GM21619 (cell line): ENCODE measurements around the gene UBE2E2.
"Not testable (repeated sequence)": the region's sequence is repeated elsewhere in the genome, so short reads cannot be mapped to it uniquely, and the experiment has no call there.

ENCODE experiments used
- ATAC-seq: cut with Tn5 transposase; IDR thresholded peaks from one replicate; pipeline ENCODE4 v1.9.1; 2021; ENCODE audit not compliant: unreplicated experiment

Gene UBE2E2

DNA sequence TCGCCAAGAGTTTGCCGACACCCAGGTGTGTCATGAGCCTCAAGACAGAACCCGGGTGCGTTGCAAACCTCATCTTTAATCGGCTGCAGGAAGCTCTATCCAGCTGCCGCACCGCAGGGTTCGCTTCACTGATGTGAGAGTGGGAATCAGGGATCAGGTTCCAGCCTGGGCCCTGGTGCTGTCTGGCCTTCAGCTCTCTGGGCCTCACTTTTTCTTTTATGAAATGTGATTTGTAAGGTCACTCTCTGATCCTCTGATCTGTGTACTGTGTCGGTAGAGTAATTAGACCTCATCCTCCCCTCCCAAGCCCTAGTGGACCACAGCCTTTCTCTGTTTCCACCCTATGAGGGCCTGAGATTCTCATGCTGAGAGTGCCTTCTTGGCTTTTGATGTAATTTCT, 399.8 kb downstream of the UBE2E2 start:
- no peak for ATAC-seq

GRCh38 chr3:23607184-23607847, 404.2 kb downstream of the UBE2E2 start:
- ATAC-seq = no peak

DNA sequence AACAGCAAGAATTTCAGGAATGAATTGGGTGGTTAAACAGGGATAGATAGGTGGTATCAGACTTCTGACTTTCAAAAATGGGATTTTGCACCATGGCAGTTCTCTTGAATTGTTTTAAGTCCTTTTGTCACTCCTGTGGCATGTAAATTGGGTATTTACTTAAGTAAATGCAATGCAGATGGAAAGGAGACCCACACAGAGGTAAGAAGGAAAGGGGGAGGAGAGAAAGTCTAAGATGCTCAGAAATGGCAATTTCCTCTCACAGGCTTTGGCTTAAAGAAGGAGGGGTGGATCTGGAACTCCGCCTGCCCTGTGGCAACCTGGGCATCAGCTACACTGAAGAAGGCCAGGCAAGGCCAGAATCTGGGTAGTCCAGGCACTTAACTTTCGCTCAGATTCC, 405.5 kb downstream of the UBE2E2 start:
- no peak for ATAC-seq

GRCh38 chr3:23611737-23612295, 408.7 kb downstream of the UBE2E2 start:
- ATAC-seq = no peak

GRCh38 chr3:23612296-23612891, 409.3 kb downstream of the UBE2E2 start:
- no peak for ATAC-seq

GRCh38 chr3:23615068-23615467, 411.9 kb downstream of the UBE2E2 start:
- no peak for ATAC-seq

DNA sequence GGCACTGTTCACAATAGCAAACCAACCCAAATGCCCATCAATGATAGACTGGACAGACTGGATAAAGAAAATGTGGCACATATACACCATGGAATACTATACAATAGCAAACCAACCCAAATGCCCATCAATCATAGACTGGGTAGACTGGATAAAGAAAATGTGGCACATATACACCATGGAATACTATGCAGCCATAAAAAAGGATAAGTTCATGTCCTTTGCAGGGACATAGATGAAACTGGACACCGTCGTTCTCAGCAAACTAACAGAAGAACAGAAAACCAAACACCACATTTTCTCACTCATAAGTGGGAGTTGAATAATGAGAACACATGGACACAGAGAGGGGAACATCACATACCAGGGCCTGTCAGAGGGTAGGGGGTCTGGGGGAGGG, 415.3 kb downstream of the UBE2E2 start:
- not testable (repeated sequence) for ATAC-seq

DNA sequence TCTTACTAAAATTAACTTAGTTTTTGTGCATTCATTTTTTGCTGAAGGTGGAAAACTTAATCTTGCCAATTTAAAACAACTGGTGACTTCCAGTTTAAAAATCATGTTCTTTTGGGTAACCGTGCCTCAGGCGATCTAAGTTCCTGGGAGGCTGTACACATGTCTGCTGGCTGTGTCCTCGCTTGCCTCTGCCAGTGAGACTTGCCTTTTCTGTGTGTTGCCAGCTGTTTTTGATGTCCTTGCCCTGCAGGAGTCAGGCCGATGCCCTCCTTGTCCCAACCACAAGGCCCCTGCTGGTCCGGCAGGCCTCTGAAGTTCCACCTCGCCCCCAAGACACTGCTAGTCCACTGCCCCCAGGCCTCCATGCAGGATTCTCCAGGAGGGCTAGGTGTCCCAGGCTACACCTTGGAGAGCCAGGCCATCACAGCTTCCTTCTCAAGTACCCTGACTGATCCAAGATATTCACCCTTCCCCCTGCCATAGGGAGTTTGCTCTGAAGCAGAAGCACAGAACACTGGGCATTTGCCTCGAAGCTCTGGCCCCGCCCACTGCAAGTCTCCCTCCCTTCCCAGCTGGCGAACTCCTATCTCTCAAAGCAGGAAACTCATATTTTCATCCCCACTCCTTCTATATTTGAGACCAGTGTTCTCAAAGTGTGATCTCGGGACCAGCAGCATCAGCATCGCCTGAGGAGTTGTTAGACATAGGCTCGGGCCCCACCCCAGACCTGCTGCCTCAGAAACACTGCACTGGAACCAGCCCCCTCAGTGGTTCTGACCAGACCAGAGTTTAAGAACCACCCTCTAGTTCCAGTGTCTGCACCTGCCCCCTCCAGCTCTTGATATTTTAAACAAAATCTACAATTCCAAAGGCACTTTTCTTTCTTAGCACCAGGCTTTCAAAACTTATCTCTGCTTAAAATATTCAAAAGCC, 416.8 kb downstream of the UBE2E2 start:
- no peak for ATAC-seq

DNA sequence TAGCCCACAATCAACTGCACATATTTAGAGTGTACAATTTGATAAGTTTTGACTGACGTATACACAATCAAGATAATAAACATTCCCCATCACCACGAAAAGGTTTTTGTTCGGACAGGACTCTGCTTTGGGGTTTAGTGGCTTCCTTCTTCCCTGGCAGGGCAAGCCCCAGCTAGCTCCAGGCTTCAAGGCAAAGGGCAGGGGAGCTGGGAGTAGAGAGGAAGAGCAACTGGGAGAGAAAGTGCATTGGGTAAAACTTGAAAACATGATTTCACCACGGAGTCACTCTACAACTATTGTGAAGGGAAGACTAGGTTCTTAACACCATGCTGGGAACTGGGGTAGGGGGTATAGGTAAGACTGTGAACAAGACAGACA, 417.5 kb downstream of the UBE2E2 start:
- ATAC-seq = no peak

- ATAC-seq = no peak
Measured at GRCh38 chr3:23623844-23624243, 420.7 kb downstream of the UBE2E2 start.

GRCh38 chr3:23624305-23624704, 421.2 kb downstream of the UBE2E2 start:
- no peak for ATAC-seq

GRCh38 chr3:23626442-23626841, 423.3 kb downstream of the UBE2E2 start:
- ATAC-seq = no peak

- no peak for ATAC-seq
Measured at GRCh38 chr3:23629181-23629894, 426.2 kb downstream of the UBE2E2 start.

- no peak for ATAC-seq
Measured at GRCh38 chr3:23633261-23633960, 430.3 kb downstream of the UBE2E2 start.

- no peak for ATAC-seq
Measured at GRCh38 chr3:23637339-23637738, 434.2 kb downstream of the UBE2E2 start.

GRCh38 chr3:23640471-23641146, 437.5 kb downstream of the UBE2E2 start:
- no peak for ATAC-seq
